ENCODE results near the gene OR5M11.

- TF ChIP-seq EZH2 (IDR thresholded peaks at IDR 0.05) (no peak), POLR2A (IDR thresholded peaks at IDR 0.05; ENCODE audit: borderline replicate concordance, extremely low read depth, insufficient read depth, insufficient read length) (no peak), MAX (IDR thresholded peaks at IDR 0.05) (no peak), SIN3A (IDR thresholded peaks at IDR 0.05; ENCODE audit: low read depth) (no peak)
Measured at GRCh38 chr11:56545531-56545930, 2.5 kb upstream of the OR5M11 start.

Measured in HCT116 (cell line).